HG03460 (cell line): Measurements from ENCODE around the gene MEIS2.
"Not testable (repeated sequence)": the region's sequence is repeated elsewhere in the genome, so short reads cannot be mapped to it uniquely, and the experiment has no call there.

Experiments
- ATAC-seq: cut with Tn5 transposase; IDR thresholded peaks from one replicate; pipeline ENCODE4 v1.9.1; 2021; ENCODE audit not compliant: unreplicated experiment

The MEIS2 gene

DNA sequence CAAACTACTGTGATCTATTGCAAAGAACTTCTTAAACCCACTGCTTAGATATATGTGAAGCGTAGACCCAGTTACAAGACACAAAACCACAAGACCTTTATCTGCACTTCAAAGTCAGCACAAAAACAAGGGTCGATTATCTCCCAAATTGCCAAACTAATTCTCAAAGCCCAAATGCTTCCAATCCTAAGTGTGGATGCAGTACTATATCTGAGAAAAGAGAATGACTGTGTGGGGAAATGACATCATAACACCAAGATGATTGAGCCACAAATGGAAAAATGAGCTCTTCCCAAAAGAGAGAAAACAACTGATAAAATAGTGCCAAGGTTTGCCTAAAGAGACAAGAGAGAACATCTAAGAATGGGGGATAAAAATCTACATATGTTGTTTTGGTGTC, 86.2 kb downstream of the MEIS2 start:
- no peak for ATAC-seq

DNA sequence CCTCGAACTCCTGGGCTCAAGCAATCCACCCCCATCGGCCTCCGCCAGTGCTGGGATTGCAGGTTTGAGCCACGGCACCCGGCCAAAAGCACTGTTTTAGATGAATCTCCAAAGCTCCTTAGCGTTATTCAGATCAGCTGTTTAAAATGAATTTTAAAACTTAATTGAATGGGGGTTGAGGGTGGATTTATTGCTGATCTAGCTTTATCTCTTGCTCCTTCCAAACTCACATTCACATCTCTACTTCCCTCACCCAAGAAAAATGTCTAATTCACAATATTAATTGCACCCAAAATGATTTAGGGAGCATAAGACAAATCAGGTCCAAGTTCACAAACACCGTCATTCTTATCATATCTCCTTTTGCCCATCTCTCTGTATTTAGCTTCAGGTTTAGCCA, 89.8 kb downstream of the MEIS2 start:
- no peak for ATAC-seq

DNA sequence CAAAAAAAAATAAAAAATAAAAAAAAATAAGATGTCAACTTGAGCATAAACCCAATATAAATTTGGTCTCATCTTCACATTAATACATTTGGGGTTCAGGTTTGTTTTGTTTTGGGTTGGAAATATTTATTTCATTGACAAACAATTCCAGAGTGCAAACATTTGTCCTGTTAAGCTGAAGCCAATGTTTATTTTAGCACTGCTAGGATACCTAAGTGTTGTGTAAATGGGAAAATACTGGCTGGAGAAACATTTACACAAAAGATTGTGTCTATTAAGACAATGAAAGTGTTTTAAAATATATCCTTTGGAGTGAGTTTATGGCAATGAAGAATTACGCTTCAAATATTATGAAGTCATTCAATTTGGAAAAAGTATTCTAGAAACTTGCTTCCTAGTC, 91.1 kb downstream of the MEIS2 start:
- ATAC-seq, result no peak

DNA sequence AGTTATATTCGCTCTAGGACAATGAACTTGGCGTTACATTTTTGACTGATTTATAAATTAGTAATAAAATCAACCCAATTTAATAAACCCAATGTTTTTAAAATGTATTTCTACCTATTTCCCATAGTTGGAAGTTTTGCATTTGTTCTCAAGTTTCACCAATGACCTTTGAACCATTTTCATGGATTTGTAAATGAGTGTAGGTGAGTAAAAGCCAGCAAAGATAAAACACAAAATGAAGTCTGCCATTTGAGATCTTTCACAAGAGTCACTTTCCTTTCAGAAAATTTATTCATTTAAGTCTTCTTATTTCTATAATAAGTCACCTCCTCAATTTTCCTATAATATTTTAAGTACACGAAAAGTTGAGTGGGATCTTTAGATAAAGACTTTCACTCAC, 92.1 kb downstream of the MEIS2 start:
- ATAC-seq, result no peak

DNA sequence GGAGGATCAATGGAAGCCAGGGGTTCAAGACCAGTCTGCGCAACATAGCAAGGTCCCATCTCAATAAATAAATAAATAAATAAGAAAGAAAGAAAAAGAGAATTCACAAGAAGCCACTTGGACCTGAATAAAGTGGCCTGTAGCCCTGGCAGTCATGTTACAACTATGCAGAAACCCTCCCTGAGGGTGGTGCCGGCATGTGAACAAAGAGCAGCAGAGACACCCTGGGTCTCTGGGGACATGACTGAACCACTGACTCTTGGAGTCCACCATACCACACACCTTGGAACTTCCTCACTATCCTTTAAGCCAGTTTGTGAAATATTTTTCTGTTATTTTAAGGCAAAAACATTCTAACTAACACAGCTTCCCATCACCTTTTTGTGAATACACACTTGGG, 93.0 kb downstream of the MEIS2 start:
- no peak for ATAC-seq

DNA sequence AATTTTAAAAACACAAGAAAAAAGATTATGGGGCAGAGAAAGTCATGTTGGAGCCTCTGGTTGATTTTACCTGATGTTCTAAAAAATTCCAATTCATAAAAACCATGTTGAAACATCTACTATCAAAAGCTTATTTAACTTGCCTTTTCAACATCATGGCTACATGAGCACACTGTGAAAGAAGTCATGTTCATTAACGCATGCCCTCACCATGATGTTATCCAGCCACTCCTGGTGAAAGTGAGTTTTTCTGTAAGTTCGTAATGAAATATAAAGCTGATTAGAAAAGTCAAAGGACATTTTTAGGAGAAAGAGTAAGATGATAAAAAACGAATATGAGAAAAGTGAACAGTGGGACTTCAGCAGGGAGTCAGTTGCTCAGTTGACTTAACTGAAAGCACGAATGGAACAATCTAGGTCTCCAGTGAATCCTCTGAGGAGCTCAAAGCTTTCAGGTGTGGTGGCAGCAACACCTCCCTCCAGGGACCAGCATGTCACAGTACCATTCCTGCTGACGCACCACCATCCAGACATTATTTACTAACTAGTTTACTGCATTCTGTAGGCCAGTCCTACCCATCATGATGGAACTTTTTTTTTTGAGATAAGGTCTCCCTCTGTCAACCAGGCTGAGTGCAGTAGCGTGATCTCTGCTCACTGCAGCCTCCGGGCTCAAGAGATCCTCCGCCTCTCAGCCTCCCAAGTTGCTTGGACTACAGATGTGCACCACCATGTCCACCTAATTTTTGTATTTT, 95.2 kb downstream of the MEIS2 start:
- no peak for ATAC-seq

DNA sequence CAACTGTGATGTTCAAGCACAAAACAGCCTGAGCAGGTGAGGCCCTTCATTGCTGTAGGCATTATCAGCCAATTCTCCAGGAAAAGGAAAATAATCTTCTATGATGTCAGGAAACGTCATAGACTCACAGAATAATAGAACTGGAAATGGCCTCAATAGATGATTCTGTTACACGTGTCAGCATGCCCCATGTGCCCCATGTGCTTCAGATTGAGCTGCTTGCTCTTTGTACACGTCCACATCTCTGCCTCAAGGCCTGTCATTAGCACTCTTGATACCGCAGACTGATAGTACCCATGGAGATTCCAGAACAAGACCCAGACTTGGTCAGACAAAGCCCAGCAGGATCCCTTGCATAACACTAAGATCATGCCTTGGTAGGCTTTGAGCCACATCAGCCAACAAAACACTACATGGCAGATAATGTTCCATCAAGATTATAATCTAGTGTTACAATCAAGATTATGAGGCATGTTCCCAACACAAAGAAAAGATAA, 95.9 kb downstream of the MEIS2 start:
- no peak for ATAC-seq

DNA sequence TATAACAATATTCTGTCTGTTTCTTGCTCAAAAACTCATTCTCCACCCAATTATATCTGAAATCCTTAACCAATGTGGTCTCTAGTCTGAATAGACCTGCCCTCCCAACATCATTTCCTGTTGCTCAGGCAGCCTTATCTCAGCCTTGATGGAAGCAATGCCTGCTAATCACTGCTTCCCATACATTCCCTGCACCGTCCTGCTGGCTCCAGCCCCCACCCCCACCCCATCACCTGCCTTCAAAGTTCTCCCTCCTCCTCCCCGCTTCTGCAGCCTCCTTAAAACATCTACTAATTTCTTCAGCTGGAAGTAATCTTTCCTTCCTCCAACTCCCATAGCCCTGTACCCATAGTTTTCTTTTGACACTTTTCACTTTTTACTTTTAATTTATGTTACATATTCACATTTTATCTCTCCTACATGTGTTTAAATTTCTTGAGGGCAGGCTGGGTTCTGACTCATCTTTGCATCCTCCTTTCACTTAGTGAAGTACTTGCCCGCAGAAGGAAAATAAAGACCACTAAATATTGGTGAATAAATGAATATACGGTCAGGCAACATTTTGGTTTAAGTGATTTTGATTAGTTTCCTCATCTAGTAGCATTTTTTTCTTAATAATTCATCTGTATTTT, 98.2 kb downstream of the MEIS2 start:
- no peak for ATAC-seq

DNA sequence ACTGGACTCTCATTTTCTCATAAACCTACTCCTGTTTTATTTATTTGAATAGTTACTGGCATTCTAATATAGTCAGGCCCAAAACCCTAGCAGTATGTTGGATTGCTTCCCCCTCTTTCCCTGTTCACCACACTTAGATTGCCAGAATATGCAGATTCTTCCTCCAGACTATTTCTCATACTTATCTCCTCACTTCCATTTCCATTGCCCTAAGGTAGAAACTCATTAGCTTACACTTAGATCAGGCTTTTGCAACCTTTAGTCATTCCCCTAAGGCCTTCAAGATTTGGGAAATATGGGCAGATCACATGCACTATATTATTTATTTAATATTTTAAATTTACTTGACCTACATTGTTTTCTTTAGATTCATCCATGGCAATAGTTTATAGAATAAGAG, 98.9 kb downstream of the MEIS2 start:
- no peak for ATAC-seq

DNA sequence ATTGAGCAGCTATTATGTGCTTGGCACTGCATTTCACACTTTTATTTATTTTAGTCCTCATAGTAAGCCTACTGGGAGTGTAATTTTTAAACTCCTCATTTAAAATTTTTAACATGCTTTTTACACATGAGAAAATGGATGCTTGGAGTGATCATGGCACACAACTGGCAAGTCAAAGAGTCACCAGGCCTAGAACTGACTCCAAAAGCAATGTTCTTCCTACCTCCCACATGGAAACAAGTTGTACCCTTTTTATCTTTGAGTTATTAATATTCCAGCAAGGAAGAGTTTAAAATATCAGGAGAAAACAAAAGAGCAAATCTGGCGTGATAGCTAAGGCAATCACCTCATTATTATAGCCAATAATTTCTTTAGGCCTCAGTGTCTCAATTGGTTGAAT, 100.6 kb downstream of the MEIS2 start:
- ATAC-seq, result no peak

DNA sequence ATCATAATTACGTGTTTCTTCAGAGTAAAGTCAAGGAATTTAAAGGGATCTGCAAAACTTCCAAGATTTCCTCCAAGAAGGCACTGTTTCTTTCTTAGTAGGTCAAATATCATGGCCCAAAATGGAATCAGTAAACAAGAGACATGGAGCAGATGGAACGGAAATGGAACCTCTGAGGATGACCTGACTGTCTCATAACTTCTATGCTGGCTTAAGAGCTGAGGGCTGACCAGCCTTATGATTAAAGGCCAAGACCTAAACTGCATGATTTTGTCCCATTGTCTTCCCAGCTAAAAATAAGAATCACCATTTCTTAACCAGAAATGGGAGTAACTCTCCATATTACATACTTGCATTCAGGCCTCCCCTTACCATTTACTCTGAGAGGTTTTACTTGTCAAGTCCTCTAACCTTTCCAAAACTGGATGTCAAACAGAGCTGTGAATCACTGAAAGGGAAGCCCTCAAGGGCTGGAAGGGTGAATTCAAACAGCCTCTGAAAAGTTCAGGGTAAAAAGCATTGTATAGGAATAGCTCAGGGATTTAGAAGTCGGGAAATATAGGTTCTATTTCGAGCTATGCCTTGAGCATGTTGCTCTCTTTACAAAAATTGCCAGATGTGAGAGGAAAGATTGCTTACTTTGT, 103.7 kb downstream of the MEIS2 start:
- ATAC-seq, result no peak

DNA sequence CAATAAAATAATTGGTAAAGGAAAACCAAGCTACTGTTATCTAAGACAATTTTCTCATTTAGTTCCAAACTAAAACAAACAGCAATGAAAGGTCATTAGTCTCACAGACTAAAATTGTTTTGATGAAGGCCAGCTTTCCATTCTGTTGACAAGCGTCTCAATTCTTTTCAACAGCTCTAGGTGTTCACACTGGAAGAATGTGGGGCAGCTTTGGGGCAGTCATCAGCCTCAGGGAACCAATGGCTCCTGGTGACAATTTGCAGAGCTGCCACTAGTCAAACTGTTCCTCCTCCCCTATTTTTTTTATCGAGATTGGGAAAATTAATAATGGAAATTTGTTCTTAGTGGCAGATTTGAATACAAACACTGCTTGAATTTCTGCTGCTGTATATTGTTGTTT, 104.2 kb downstream of the MEIS2 start:
- ATAC-seq, result no peak

DNA sequence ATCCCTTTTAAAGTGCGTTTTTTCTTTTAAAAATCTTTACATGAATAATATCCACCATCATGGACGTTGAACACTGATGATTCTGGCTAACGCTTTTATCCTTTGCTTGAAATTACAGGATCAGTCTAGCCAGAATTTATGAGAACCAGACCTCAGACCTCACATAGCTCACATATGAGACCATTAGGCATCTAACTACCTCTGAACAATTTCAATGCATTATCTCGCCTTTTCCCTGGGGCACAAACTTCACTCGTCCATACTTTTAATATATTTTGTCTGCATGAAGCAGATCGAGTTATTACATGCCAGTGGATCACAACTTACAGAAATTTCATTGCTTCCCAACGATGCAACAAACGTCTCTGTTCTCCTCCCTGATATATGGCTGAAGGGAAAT, 105.6 kb downstream of the MEIS2 start:
- no peak for ATAC-seq

DNA sequence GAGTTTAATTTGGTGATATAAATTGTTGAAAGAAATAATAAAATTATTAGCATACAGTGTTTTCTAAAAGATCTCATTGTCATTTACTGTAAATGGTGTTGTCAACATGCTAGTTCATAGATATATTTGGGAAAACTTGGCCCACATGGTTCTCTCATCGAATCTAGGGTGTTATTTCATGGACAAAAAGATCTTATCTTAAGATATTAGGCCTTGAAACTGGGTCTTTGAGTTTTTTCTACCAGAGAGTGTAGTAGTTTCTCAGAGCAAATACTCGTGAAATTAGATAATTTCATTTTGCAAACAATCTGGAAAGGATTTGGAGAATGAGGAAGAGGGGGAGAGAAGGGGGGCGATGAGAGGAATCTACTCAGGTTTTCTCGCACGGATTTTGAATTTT, 107.9 kb downstream of the MEIS2 start:
- ATAC-seq, result no peak

DNA sequence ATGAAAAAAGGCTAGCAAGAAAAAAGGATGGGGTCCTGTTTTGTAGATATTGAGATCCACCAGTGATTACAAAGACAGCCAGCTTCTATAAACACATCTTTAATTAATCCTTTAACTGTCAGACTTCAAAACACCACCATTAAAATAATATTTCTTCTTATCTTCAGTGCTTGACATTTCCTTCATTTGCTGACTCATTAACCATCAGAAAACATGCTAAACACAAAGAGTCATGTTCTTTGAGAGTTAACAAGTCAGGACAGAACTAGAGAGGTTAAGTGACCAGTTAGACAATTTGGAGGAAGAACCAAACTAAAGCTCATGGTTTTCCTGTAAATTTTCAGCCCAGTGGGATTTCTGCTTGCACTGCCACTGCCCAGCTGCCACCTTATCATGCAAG, 111.4 kb downstream of the MEIS2 start:
- ATAC-seq, result no peak

DNA sequence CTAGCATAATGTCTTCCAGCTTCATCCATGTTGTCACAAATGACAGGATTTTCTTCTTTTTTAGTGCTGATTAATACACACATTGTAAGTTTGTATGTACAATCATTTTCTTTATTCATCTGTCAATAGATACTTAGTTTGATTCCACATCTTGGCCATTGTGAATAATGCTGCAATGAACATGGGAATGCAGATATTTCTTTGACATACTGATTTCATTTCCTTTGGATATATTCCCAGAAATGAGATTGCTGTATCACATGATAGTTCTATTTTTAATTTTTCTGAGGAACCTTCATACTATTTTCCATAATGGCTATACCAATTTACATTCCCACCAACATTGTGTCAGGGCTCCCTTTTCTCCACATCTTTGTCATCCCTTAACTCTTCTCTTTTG, 117.9 kb downstream of the MEIS2 start:
- ATAC-seq, result no peak

DNA sequence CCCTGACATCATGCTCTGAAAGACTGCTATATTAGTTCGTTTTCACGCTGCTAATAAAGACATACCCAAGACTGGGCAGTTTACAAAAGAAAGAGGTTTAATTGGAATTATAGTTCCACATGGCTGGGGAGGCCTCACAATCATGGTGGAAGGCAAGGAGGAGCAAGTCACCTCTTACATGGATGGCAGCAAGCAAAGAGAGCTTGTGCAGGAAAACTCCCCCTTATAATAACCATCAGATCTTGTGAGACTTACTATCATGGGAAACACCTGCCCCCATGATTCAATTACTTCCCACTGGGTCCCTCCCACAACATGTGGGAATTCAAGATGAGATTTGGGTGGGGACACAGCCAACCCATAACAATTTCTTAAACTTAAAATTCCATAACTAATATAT, 120.1 kb downstream of the MEIS2 start:
- not testable (repeated sequence) for ATAC-seq

DNA sequence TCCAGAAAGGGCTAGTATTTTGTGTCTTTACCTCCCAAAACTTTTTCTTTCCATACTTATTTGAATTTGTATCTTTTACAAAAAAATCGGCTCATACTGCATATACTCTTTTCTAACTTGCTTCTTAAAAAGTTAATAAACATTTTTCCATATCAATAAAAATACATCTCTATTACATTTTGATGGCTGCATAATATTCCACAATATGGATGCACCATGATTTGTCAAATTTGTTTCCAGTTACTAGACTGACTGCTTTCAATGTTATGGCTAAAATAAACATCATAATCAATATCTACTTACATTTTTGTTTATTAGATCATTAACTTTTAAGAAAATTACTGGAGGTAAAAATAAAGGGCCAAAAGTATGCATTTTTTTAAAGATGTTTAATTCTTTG, 121.7 kb downstream of the MEIS2 start:
- no peak for ATAC-seq

DNA sequence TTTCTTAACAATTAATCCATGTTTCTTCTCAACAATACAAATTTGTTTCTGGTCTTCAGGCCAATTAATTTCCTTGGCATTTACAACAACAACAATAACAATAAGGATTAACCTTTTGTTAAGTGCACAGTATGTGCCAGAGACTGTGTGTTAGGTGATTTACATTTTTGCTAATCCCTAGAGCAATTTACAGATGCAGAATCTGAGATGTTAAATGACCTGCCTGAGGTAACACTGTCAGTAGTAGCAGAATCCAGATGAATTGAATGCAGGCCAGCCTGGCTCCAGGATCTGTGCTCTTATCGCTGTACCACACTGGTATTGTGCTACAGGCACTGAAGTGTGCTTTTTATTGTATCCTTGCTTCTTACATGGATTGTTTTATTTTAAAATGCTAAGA, 122.2 kb downstream of the MEIS2 start:
- ATAC-seq, result no peak

DNA sequence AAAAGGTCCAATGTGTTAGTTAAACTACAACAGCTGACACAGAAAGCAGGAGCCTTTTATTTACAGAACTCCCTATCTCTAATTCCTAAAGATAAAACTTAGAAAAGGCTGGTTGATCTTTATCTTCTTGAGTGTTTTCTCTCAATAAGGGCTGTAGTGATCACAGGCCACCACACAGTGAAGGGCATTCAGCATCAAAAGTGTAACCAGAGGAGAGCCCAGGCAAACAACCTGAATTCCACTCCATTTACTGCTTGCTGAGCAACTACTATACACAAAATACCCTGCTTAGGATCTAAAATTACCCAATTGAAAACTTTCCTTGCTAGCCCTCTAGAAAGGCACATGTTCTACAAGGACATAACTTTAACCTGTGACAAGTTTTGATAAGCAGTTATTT, 122.7 kb downstream of the MEIS2 start:
- no peak for ATAC-seq

DNA sequence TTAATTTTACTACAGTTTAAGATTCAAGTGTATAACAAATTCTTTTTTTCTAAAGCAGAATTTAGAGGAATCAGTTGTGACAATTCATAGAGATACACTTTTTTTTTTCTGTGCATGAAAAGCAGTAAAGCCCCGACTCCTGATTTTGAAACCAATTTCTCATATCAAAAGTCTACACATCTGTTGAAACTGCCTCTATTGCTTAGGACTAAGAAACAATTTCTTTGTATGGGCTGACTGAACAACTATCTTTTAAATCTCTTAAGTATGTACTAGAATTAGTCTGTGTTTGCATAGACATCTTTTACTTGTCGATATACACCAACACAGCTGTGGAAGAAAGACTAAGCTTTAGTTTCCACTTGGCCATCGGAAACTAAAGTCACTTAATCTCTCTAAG, 127.6 kb downstream of the MEIS2 start:
- ATAC-seq, result no peak

DNA sequence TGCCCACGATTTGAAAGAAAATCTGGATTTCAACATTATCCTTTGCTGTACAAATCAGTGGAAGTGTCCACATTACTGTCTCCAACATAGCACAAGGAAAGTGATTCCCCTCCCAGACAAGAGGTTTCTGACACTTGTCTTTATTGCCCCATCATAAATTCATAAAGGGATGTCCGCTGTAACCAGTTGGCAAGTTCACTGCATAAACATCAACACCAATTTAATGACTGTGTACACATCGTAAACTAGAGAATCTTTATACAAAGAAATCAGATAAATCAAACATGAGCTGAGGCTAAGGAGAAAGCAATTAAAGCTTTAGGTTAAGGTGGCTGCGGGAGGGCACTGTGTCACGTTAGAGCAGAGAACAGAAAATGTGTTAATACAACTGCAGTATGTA, 129.8 kb downstream of the MEIS2 start:
- ATAC-seq, result no peak
